Measurements from ENCODE around the gene METTL14. TPM values are rescaled to one million over a fixed set of nuclear protein-coding genes. Genes with fewer than 3 reads are reported as not detected.

METTL14 gene
- total RNA-seq, 1 donor = 25.3 TPM

GRCh38 chr4:118760493-118760892, 75.3 kb downstream of the METTL14 start:
- no peak for TF ChIP-seq CTCF (IDR thresholded peaks at IDR 0.05; ENCODE audit: extremely low read depth, low read depth, low read length)
- Histone ChIP-seq H4K20me1 (ENCODE audit: insufficient read depth, low read length) (no peaks in the 10 kb centered on the region), H3K4me2 (ENCODE audit: insufficient read depth, low read length) (no peak overlapping the region), H3K27me3 (ENCODE audit: insufficient read depth, low read length) (no peaks in the 10 kb centered on the region), H3K27ac (ENCODE audit: low read depth, low read length) (no peak overlapping the region), H3K4me1 (ENCODE audit: insufficient read depth, low read length) (peaks cover 86% of the 10 kb centered on the region), H3K79me2 (ENCODE audit: insufficient read depth, low read length) (peaks cover 88% of the 10 kb centered on the region), H3K36me3 (ENCODE audit: insufficient read depth, low read length) (peaks cover 77% of the 10 kb centered on the region), H3K4me3 (ENCODE audit: insufficient read depth, low read length) (no peak overlapping the region), H3K9me3 (ENCODE audit: low read depth, low read length) (no peaks in the 10 kb centered on the region), H2AFZ (ENCODE audit: low read length) (no peak overlapping the region)
- DNase-seq (ENCODE audit: insufficient read length, low spot score, missing footprints) = no peak

- Histone ChIP-seq H3K4me2 (ENCODE audit: insufficient read depth, low read length) (no peak overlapping the region), H3K27ac (ENCODE audit: low read depth, low read length) (no peak overlapping the region), H4K20me1 (ENCODE audit: insufficient read depth, low read length) (no peaks in the 10 kb centered on the region), H2AFZ (ENCODE audit: low read length) (no peak overlapping the region), H3K9me3 (ENCODE audit: low read depth, low read length) (no peaks in the 10 kb centered on the region), H3K79me2 (ENCODE audit: insufficient read depth, low read length) (peaks cover 80% of the 10 kb centered on the region), H3K27me3 (ENCODE audit: insufficient read depth, low read length) (no peaks in the 10 kb centered on the region), H3K4me3 (ENCODE audit: insufficient read depth, low read length) (no peak overlapping the region), H3K4me1 (ENCODE audit: insufficient read depth, low read length) (peaks cover 86% of the 10 kb centered on the region), H3K36me3 (ENCODE audit: insufficient read depth, low read length) (peaks cover 74% of the 10 kb centered on the region)
- DNase-seq (ENCODE audit: insufficient read length, low spot score, missing footprints) = no peak
- no peak for TF ChIP-seq CTCF (IDR thresholded peaks at IDR 0.05; ENCODE audit: extremely low read depth, low read depth, low read length)
Observed at GRCh38 chr4:118761397-118762016, 76.3 kb downstream of the METTL14 start.

GRCh38 chr4:118762155-118762554, 77.0 kb downstream of the METTL14 start:
- no peak overlapping the region for H3K4me3 ChIP-seq (ENCODE audit: insufficient read depth, low read length)
- H3K9me3 ChIP-seq (ENCODE audit: low read depth, low read length) = no peaks in the 10 kb centered on the region
- H4K20me1 ChIP-seq (ENCODE audit: insufficient read depth, low read length) = no peaks in the 10 kb centered on the region
- no peak for TF ChIP-seq CTCF (IDR thresholded peaks at IDR 0.05; ENCODE audit: extremely low read depth, low read depth, low read length)
- H3K27me3 ChIP-seq (ENCODE audit: insufficient read depth, low read length) = no peaks in the 10 kb centered on the region
- peaks cover 86% of the 10 kb centered on the region for H3K4me1 ChIP-seq (ENCODE audit: insufficient read depth, low read length)
- no peak overlapping the region for H2AFZ ChIP-seq (ENCODE audit: low read length)
- DNase-seq (ENCODE audit: insufficient read length, low spot score, missing footprints) = no peak
- peaks cover 74% of the 10 kb centered on the region for H3K36me3 ChIP-seq (ENCODE audit: insufficient read depth, low read length)
- H3K27ac ChIP-seq (ENCODE audit: low read depth, low read length) = peak overlapping the region; percentile 56
- H3K4me2 ChIP-seq (ENCODE audit: insufficient read depth, low read length) = no peak overlapping the region
- H3K79me2 ChIP-seq (ENCODE audit: insufficient read depth, low read length) = peaks cover 77% of the 10 kb centered on the region

GRCh38 chr4:118762730-118763477, 77.7 kb downstream of the METTL14 start:
- no peaks in the 10 kb centered on the region for H3K27me3 ChIP-seq (ENCODE audit: insufficient read depth, low read length)
- H3K4me3 ChIP-seq (ENCODE audit: insufficient read depth, low read length) = no peak overlapping the region
- no peak overlapping the region for H2AFZ ChIP-seq (ENCODE audit: low read length)
- H4K20me1 ChIP-seq (ENCODE audit: insufficient read depth, low read length) = no peaks in the 10 kb centered on the region
- H3K4me2 ChIP-seq (ENCODE audit: insufficient read depth, low read length) = no peak overlapping the region
- peak overlapping the region; percentile 56 for H3K27ac ChIP-seq (ENCODE audit: low read depth, low read length)
- TF ChIP-seq CTCF (IDR thresholded peaks at IDR 0.05; ENCODE audit: extremely low read depth, low read depth, low read length) = no peak
- no peaks in the 10 kb centered on the region for H3K9me3 ChIP-seq (ENCODE audit: low read depth, low read length)
- H3K36me3 ChIP-seq (ENCODE audit: insufficient read depth, low read length) = peaks cover 74% of the 10 kb centered on the region
- peaks cover 71% of the 10 kb centered on the region for H3K79me2 ChIP-seq (ENCODE audit: insufficient read depth, low read length)
- H3K4me1 ChIP-seq (ENCODE audit: insufficient read depth, low read length) = peaks cover 87% of the 10 kb centered on the region
- no peak for DNase-seq (ENCODE audit: insufficient read length, low spot score, missing footprints)
